Activated naive CD4-positive, alpha-beta T cell treated with anti-CD3 and anti-CD28 coated beads for 36 hours (primary cell): ENCODE measurements around the gene VRK1. TPM values are rescaled to one million over a fixed set of nuclear protein-coding genes. Genes with fewer than 3 reads are reported as not detected.
A peak's percentile ranks its signal among the peaks of the same experiment; 100 is the strongest.

Experiments used
- CTCF ChIA-PET: fragments of 350-600 bp; sonication (Branson Sonifier 250); formaldehyde crosslinking; loops from one replicate; lab custom pipeline; 2021; ENCODE audit warnings: antibody characterized with exemption; lab: Charles Lee
- DNase-seq: peaks from one replicate; pipeline ENCODE4 v3.0.0-alpha.2; 2020
- H3K27ac Mint-ChIP-seq: one replicate; pipeline ENCODE4 v1.8.0; 2021; ENCODE audit warnings: mild to moderate bottlenecking, mixed read lengths
- H3K27me3 Mint-ChIP-seq: one replicate; pipeline ENCODE4 v1.8.0; 2021; ENCODE audit warnings: low read depth, mixed read lengths
- H3K36me3 Mint-ChIP-seq: one replicate; pipeline ENCODE4 v1.8.0; 2021; ENCODE audit warnings: low read depth, mixed read lengths
- H3K4me1 Mint-ChIP-seq: one replicate; pipeline ENCODE4 v1.8.0; 2021; ENCODE audit warnings: low read depth, mixed read lengths
- H3K4me3 Mint-ChIP-seq: one replicate; pipeline ENCODE4 v1.8.0; 2021; ENCODE audit warnings: mild to moderate bottlenecking, moderate library complexity, mixed read lengths
- H3K9me3 Mint-ChIP-seq: one replicate; pipeline ENCODE4 v1.8.0; 2021; ENCODE audit warnings: mixed read lengths
- intact Hi-C: fragments of 100-400 bp; cut with micrococcal nuclease; formaldehyde crosslinking; loops from one replicate; pipeline ENCODE4 v1.15.1; 2023
- total RNA-seq, 2 experiments: library from RNA; stranded (reverse); gene quantifications; one replicate each; pipeline ENCODE4 v1.2.3, GENCODE V29; 2021

Gene VRK1
- total RNA-seq, 2 experiments from 2014 or later: 64.9 to 74.3 TPM

DNA sequence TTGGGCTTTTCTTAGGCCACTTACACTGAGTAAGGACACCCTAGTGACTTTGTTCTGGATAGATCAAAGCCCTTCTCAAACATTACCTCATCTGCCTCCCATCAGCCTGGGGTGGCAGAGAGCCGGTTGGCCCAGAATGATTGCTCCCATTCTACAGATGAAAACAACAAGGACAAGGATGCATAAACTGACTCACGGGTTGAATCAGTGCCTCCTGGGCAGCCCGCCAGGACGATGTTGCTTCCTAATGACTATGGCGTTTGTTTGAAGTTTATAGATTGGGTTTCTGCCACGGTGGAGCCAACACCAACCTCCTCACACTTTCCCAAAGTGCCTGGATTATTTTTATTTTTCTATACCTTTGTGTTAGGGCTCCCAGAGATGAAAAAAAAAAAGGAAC lies 3.6 kb upstream of the VRK1 start:
- CTCF ChIA-PET: no interaction called here
- intact Hi-C loops: no loop called here
- DNase-seq: no peak
- no peak overlapping the region for H3K27ac Mint-ChIP-seq
- no peaks in the 10 kb centered on the region for H3K9me3 Mint-ChIP-seq
- H3K36me3 Mint-ChIP-seq: peaks cover 2% of the 10 kb centered on the region
- H3K4me3 Mint-ChIP-seq: no peak overlapping the region
- no peaks in the 10 kb centered on the region for H3K27me3 Mint-ChIP-seq
- peaks cover 8% of the 10 kb centered on the region for H3K4me1 Mint-ChIP-seq

DNA sequence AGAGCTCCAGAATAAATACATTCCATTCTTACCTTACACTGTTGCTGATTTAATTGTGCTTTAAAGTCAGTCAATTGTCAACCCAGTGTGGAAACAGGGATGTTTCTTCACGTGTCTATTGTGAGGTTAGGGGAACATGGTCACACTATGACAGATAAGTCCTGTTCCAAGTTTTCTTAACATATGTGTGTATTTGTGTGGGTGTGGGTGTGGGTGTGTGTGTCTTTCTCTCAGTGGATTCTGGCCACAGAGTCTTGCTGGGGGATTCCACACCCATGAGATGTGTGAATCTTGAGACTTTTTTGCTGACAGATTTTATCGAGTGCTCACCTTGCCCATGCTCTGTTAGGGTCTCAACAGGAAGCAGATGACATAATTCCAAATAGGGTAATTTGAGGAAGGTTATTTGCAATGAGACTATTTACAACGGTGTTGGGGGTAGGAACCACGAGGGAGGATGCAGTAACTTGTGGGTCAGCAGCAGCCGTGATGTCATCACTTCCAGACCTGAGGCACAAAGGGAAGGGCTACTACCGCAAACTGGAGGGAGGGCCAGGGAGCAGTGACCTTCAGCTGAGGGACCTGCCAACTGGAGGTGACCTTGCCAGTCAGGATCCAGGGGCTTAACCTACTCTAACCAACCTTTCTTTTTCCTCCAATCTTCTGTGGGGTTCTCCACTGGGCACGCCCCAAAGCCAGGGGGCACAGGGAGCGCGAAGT lies 1.9 kb upstream of the VRK1 start:
- no peak for DNase-seq
- no peaks in the 10 kb centered on the region for H3K27me3 Mint-ChIP-seq
- no peaks in the 10 kb centered on the region for H3K9me3 Mint-ChIP-seq
- CTCF ChIA-PET: interaction anchor here (0.5 to 1.0 kb wide), 3 partner anchors 49 to 402 kb away, joined by 3 to 4 read pairs (median 3); no protein-coding TSS in a partner anchor
- peaks cover 4% of the 10 kb centered on the region for H3K36me3 Mint-ChIP-seq
- H3K4me1 Mint-ChIP-seq: peaks cover 19% of the 10 kb centered on the region
- peak overlapping the region; percentile 38 for H3K27ac Mint-ChIP-seq
- intact Hi-C loops: loop anchor here (5.0 kb wide), 3 partner anchors 57 to 1273 kb away; partner anchors contain the start of gene AK7
- no peak overlapping the region for H3K4me3 Mint-ChIP-seq

DNA sequence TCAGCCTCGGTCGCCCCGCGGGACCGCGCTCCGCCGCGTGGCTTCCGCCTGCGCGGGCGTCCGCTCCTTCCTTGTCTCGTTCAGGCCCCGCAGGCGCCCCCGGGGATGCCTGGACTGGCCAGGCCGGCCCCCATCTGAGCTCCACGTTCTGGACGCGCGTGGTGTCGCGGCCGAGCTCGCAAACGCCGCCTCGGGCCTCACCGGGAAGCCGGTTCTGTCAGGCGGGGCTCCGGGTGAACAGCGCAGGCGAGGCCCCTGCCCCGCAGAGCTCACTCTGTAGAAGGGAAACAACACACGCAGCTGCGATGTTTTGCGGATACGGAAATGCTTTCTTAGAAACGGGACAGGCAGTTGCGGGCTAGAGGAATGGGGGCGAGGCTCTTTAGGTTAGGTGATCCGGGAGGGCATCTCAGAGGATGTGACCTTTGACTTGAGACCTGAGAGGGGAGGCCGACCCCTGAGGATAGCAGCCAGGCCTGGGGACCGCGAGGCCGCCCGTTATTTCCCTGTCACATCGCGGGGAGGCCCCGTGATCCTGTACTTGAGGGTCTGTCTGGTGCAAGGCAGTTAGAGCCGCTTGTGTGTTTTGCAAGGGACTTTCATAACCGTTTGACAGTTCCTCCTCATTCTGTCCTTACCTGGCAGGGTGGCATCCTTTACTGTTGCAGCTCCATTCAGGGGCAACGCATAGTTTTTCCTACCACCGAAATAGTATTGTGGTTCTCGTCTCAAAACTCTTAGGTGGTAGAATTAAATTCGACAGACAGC lies 584 bp downstream of the VRK1 start:
- H3K9me3 Mint-ChIP-seq: no peaks in the 10 kb centered on the region
- H3K27ac Mint-ChIP-seq: peak overlapping the region; percentile 84
- H3K4me3 Mint-ChIP-seq: peak overlapping the region; percentile 92
- peaks cover 4% of the 10 kb centered on the region for H3K36me3 Mint-ChIP-seq
- intact Hi-C loops: loop anchor here (1.0 to 5.0 kb wide), 5 partner anchors 55 to 1275 kb away; partner anchors contain the start of genes AK7, ATG2B, GSKIP and PAPOLA
- no peaks in the 10 kb centered on the region for H3K27me3 Mint-ChIP-seq
- DNase-seq: peak; percentile 63
- CTCF ChIA-PET: interaction anchor here (0.6 to 3.1 kb wide), 3 partner anchors 8 to 64 kb away, joined by 3 to 15 read pairs (median 3); no protein-coding TSS in a partner anchor
- H3K4me1 Mint-ChIP-seq: peaks cover 25% of the 10 kb centered on the region

DNA sequence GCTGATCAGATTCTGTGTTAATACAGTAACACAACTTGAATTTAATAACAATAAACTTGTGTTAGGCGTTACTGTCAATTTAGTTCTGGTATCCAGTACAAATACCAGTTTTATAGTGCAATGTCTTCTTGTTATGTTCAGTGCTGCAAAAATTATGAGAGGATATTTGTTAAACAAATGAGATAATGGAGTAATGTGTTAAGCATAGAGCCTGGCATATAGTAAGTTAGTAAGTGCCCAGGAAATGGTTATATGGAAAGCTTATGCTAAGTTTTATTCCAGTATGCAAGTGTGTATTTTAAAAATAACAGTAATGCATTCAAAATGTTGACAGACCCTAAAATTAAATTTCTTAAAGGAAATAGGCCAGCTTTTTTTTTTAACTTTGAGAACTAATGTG lies 1.8 kb downstream of the VRK1 start:
- H3K4me3 Mint-ChIP-seq: peak overlapping the region; percentile 92
- H3K36me3 Mint-ChIP-seq: peaks cover 4% of the 10 kb centered on the region
- intact Hi-C loops: loop anchor here (5.0 kb wide), 3 partner anchors 53 to 1277 kb away; partner anchors contain the start of gene AK7
- CTCF ChIA-PET: interaction anchor here (3.1 kb wide), 1 partner anchor 54 kb away, joined by 15 read pairs; no protein-coding TSS in a partner anchor
- no peaks in the 10 kb centered on the region for H3K9me3 Mint-ChIP-seq
- DNase-seq: no peak
- peaks cover 33% of the 10 kb centered on the region for H3K4me1 Mint-ChIP-seq
- H3K27me3 Mint-ChIP-seq: no peaks in the 10 kb centered on the region
- no peak overlapping the region for H3K27ac Mint-ChIP-seq

DNA sequence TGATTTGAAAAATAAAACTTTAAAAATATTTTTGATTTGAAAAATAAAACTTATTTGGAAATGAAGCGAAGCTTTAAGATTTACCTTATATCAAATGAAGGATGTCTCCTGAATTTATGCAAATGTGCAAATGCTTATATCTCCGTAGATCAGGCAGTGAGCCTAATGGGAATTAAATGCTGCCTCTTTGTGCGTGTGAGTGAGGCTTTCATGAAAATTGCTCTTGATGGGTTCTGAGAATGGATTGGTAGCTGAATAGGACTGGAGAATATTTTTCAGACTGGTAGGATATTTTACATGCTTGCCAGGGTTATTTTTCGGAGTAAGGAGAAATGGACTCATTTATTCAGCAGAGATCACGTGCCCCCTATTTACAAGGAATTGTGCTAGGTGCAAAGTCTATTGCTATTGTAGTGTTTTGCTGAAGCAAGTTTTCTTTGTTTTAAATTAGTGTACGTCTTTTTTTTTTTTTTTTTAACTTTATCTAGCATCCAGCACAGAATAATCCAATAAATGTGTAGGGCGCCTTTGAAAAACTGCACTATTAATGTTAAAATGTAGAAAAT lies 2.4 kb downstream of the VRK1 start:
- Mint-ChIP-seq H3K36me3 (peaks cover 9% of the 10 kb centered on the region), H3K27ac (no peak overlapping the region), H3K4me1 (peaks cover 40% of the 10 kb centered on the region), H3K9me3 (no peaks in the 10 kb centered on the region), H3K27me3 (no peaks in the 10 kb centered on the region), H3K4me3 (no peak overlapping the region)
- intact Hi-C loops: loop anchor here (5.0 kb wide), 3 partner anchors 53 to 1277 kb away; partner anchors contain the start of gene AK7
- no peak for DNase-seq
- CTCF ChIA-PET: interaction anchor here (0.6 to 3.1 kb wide), 3 partner anchors 53 to 419 kb away, joined by 3 to 15 read pairs (median 5); no protein-coding TSS in a partner anchor

DNA sequence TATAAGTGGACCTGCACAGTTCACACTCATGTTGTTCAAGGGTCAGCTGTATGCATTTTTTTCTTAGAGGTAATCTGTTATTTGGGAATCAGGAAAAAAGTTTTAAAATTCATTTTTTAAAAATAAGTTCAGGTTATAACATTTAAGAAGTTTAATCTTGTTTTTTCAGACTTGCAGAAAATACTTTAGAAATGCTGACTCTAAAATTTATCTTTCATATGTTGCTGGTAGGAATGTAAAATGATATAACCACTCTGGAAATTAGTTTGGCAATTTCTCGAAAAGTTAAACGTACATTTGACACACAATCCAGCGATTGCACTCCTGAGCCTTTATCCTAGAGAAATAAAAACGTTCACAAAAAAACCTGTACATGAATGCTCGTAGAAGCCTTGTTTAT lies 4.7 kb downstream of the VRK1 start:
- Mint-ChIP-seq H3K27me3 (no peaks in the 10 kb centered on the region), H3K4me3 (no peak overlapping the region), H3K4me1 (peaks cover 60% of the 10 kb centered on the region), H3K9me3 (no peaks in the 10 kb centered on the region), H3K36me3 (peaks cover 12% of the 10 kb centered on the region), H3K27ac (no peak overlapping the region)
- CTCF ChIA-PET: no interaction called here
- intact Hi-C loops: no loop called here
- no peak for DNase-seq

DNA sequence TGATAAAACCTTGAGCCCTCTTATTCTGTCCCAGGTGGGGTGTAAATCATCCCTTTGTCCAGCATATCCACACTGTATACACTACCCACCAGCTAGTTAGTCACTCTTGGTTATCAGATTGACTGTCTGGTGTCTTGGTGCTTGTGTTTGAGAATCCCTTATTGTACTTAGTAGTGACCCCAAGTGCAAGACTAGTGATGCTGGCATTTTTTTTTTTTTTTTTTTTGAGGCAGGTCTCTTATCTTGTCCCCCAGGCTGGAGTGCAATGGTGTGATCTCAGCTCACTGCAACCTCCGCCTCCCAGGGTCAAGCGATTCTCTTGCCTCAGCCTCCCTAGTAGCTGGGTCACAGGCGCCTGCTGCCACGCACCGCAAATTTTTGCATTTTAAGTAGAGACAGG lies 5.8 kb downstream of the VRK1 start:
- Mint-ChIP-seq H3K9me3 (no peaks in the 10 kb centered on the region), H3K27me3 (no peaks in the 10 kb centered on the region), H3K36me3 (peaks cover 14% of the 10 kb centered on the region), H3K27ac (no peak overlapping the region), H3K4me1 (peaks cover 65% of the 10 kb centered on the region), H3K4me3 (no peak overlapping the region)
- CTCF ChIA-PET: interaction anchor here (1.2 kb wide), 1 partner anchor 50 kb away, joined by 6 read pairs; no protein-coding TSS in a partner anchor
- no peak for DNase-seq
- intact Hi-C loops: no loop called here

DNA sequence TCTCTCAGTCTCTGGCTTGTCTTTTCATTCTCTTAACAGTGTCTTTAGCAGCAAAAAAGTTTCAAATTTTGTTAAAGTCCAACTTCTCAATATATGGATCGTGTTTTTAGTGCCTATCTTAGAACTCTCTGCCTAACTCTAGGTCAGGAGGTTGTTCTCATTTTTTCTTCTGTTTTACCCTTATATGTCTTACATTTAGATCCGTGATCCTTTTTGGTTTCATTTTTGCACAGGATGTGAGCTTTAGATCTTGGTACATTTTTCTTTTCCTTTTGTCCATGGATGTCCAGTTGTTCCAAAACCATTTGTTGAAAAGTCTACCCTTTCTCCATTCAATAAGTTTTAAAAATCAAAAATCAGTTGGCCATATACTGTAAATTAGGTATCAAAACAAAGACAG lies 6.8 kb downstream of the VRK1 start:
- Mint-ChIP-seq H3K27ac (no peak overlapping the region), H3K4me1 (peaks cover 62% of the 10 kb centered on the region), H3K4me3 (no peak overlapping the region), H3K9me3 (no peaks in the 10 kb centered on the region), H3K27me3 (no peaks in the 10 kb centered on the region), H3K36me3 (peaks cover 20% of the 10 kb centered on the region)
- intact Hi-C loops: no loop called here
- DNase-seq: no peak
- CTCF ChIA-PET: interaction anchor here (0.6 kb wide), 1 partner anchor 9 kb away, joined by 3 read pairs; no protein-coding TSS in a partner anchor

DNA sequence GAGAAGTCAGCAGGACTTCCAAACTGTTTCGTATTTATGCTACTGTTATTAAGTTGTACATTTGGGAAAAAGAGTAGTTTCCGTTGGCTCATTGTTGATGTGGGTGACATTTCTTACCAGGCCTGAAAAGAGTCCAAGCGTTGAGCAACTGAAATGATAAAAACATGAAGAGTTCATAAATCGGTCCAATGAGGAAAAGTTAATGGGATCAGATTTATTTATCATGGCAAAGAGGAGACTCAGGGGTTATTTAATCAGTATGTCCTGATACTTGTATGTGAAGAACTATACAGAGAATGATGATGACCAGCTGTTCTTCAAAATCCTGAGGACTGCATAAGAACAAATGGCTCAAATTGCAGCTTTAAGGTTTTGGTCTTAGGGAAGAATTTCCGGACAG lies 7.7 kb downstream of the VRK1 start:
- peaks cover 59% of the 10 kb centered on the region for H3K4me1 Mint-ChIP-seq
- H3K27me3 Mint-ChIP-seq: no peaks in the 10 kb centered on the region
- peaks cover 22% of the 10 kb centered on the region for H3K36me3 Mint-ChIP-seq
- CTCF ChIA-PET: interaction anchor here (0.6 kb wide), 1 partner anchor 48 kb away, joined by 3 read pairs; no protein-coding TSS in a partner anchor
- no peak overlapping the region for H3K27ac Mint-ChIP-seq
- no peaks in the 10 kb centered on the region for H3K9me3 Mint-ChIP-seq
- intact Hi-C loops: no loop called here
- H3K4me3 Mint-ChIP-seq: no peak overlapping the region
- no peak for DNase-seq

DNA sequence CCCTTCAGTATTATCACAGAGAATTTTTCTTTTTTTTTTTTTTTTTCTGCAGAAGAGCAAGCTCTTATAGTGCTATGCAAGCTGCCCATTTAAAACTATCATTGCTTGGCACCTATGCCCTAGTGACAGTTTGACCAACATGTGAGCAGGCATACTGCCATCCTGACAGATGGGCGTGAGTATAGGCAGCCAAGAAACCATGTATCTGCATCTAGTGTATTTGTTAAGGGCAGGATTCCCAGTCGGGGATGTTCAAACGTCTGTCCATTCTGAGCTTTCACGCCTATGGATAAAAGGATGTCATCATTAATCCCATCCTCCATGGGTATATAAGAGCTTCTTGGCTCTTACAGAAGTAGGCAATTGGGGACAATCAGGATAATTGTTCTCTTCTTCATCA lies 8.8 kb downstream of the VRK1 start:
- peaks cover 67% of the 10 kb centered on the region for H3K4me1 Mint-ChIP-seq
- H3K4me3 Mint-ChIP-seq: no peak overlapping the region
- no peaks in the 10 kb centered on the region for H3K9me3 Mint-ChIP-seq
- no peak overlapping the region for H3K27ac Mint-ChIP-seq
- DNase-seq: no peak
- H3K27me3 Mint-ChIP-seq: no peaks in the 10 kb centered on the region
- intact Hi-C loops: no loop called here
- peaks cover 26% of the 10 kb centered on the region for H3K36me3 Mint-ChIP-seq
- CTCF ChIA-PET: interaction anchor here (0.9 kb wide), 1 partner anchor 8 kb away, joined by 3 read pairs; no protein-coding TSS in a partner anchor

DNA sequence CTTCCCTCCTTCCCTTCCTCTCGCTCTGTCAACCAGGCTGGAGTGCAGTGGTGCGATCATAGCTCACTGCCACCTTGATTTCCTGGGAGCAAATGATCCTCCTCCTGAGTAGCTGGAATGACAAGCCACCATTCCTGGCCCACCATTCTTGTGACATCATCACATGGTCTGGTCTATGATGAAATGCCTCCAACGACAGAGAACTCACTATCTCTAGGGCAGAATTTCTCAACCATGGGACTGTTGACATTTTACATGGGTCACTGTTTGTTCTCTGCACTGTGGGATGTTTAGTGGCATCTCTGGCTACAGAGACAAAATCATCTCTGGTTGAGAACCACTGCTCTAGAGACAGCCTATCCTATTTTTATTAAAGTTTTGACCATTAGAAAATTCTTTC lies 9.7 kb downstream of the VRK1 start:
- no peak overlapping the region for H3K4me3 Mint-ChIP-seq
- CTCF ChIA-PET: no interaction called here
- no peaks in the 10 kb centered on the region for H3K9me3 Mint-ChIP-seq
- peaks cover 76% of the 10 kb centered on the region for H3K4me1 Mint-ChIP-seq
- peaks cover 30% of the 10 kb centered on the region for H3K36me3 Mint-ChIP-seq
- no peaks in the 10 kb centered on the region for H3K27me3 Mint-ChIP-seq
- no peak for DNase-seq
- intact Hi-C loops: no loop called here
- H3K27ac Mint-ChIP-seq: no peak overlapping the region
